Measurements from ENCODE around the gene PRRG1. TPM values are rescaled to one million over a fixed set of nuclear protein-coding genes. Genes with fewer than 3 reads are reported as not detected.

Gene PRRG1
- total RNA-seq, 1 experiment from 2014 or later: not detected

GRCh38 chrX:37504991-37505390 is 155.8 kb downstream of the PRRG1 start:
- H3K9me3 ChIP-seq (ENCODE audit: low read length): no peaks in the 10 kb centered on the region
- H3K9ac ChIP-seq (ENCODE audit: low read length): no peak overlapping the region
- no peaks in the 10 kb centered on the region for H3K27me3 ChIP-seq (ENCODE audit: low read length)
- H2AFZ ChIP-seq (ENCODE audit: low read length): no peak overlapping the region
- H3K36me3 ChIP-seq (ENCODE audit: insufficient read depth, low read length): no peaks in the 10 kb centered on the region
- H4K20me1 ChIP-seq (ENCODE audit: insufficient read depth, low read depth, low read length): no peaks in the 10 kb centered on the region
- H3K4me2 ChIP-seq (ENCODE audit: low read depth, low read length, poor library complexity, severe bottlenecking): no peak overlapping the region
- H3K79me2 ChIP-seq (ENCODE audit: low read length): no peaks in the 10 kb centered on the region
- H3K9me2 ChIP-seq (replicated peaks; ENCODE audit: insufficient read depth, low read length): no peaks in the 10 kb centered on the region
- no peak overlapping the region for H3K4me3 ChIP-seq (ENCODE audit: low read length)
- no peak for DNase-seq
- H3K4me1 ChIP-seq (ENCODE audit: low read length): no peaks in the 10 kb centered on the region
- H3K27ac ChIP-seq (ENCODE audit: low read length): no peak overlapping the region

Other genes starting within 250 kb of the PRRG1 start
- not detected in 2 replicates for gene LANCL3, start 222.3 kb downstream of the PRRG1 start, total RNA-seq (2014; rRNA removed; shearing (Covaris generic); ENCODE audit: low replicate concordance)